Measurements from ENCODE around the gene EPHA2. TPM values are rescaled to one million over a fixed set of nuclear protein-coding genes. Genes with fewer than 3 reads are reported as not detected.

EPHA2 gene
- total and polyA plus RNA-seq, 2 experiments from 2014 or later, result 9.8 to 26.2 TPM

DNA sequence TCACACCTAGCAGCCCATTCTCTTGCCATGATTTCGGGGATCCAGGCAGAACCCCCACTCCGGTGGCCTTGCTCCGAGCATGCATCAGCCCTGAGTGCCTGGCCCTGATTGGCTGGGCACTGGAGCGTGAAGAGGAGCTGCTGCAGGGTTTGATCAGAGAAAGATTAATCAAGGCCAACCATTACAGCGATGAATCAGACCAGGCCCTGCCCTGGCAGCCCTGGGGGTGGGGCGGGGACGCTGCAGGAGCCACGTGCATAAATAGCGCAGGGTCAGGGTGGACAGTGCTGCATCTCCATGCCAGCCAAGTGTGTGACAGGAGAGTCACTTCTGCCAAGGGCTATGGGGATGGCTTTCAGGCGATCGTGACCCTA is 79.0 kb downstream of the EPHA2 start:
- H3K4me1 ChIP-seq (ENCODE audit: low read depth), result no peaks in the 10 kb centered on the region
- H3K27ac ChIP-seq, result no peak overlapping the region
- H3K27me3 ChIP-seq, result peaks cover 3% of the 10 kb centered on the region
- TF ChIP-seq CTCF (IDR thresholded peaks at IDR 0.05; ENCODE audit: low read depth, low read length), result no peak
- no peak overlapping the region for H3K4me3 ChIP-seq
- no peaks in the 10 kb centered on the region for H3K9me3 ChIP-seq (ENCODE audit: low read depth)
- DNase-seq (ENCODE audit: low read depth in 1 of 2, low spot score in 1 of 2), result no peak
- H3K36me3 ChIP-seq, result no peaks in the 10 kb centered on the region

GRCh38 chr1:16076031-16076864 is 79.6 kb downstream of the EPHA2 start:
- H3K36me3 ChIP-seq, result no peaks in the 10 kb centered on the region
- no peak for TF ChIP-seq CTCF (IDR thresholded peaks at IDR 0.05; ENCODE audit: low read depth, low read length)
- no peak overlapping the region for H3K4me3 ChIP-seq
- peak in 1 of 2 donors; percentile 85 for DNase-seq (ENCODE audit: low read depth in 1 of 2, low spot score in 1 of 2)
- H3K4me1 ChIP-seq (ENCODE audit: low read depth), result no peaks in the 10 kb centered on the region
- H3K9me3 ChIP-seq (ENCODE audit: low read depth), result no peaks in the 10 kb centered on the region
- no peak overlapping the region for H3K27ac ChIP-seq
- peaks cover 3% of the 10 kb centered on the region for H3K27me3 ChIP-seq

DNA sequence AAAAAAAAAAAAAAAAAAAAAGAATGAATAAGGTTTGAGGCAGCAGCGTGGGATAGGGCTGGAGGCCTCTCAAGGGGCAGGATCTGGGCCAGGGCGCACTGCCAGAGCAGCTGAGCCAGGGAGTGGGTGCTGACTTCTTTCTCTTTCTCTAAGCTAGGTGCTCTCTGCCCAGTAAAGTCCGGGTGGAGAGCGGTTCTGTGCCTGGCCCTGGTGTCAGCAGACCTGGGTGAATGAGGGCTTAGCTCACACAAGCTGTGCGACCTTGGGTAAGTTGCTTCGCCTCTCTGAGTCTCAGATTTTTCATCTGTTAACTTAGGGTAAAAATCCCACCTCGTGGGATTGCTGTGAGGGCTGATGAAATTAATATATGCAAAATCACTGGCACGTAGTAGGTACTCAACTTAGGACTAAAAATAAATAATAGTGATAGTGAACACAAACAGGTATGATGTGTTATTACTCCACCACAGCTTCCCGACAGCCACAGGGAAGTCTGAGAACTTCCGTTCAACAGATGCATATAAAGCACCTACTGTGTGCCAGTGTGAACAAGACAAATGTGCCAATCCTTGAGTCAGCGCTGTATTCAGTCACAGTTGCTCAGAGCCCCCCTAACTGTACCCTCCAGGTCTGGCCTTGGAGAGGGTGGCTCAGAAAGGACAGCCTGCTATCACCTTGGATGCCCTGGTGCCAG is 80.4 kb downstream of the EPHA2 start:
- no peaks in the 10 kb centered on the region for H3K9me3 ChIP-seq (ENCODE audit: low read depth)
- no peak overlapping the region for H3K27ac ChIP-seq
- no peak for TF ChIP-seq CTCF (IDR thresholded peaks at IDR 0.05; ENCODE audit: low read depth, low read length)
- no peaks in the 10 kb centered on the region for H3K4me1 ChIP-seq (ENCODE audit: low read depth)
- H3K27me3 ChIP-seq, result peaks cover 3% of the 10 kb centered on the region
- H3K36me3 ChIP-seq, result no peaks in the 10 kb centered on the region
- H3K4me3 ChIP-seq, result no peak overlapping the region
- DNase-seq (ENCODE audit: low read depth in 1 of 2, low spot score in 1 of 2), result peak in 1 of 2 donors; percentile 87

Other genes with a start within 250 kb of the EPHA2 start
- gene ZBTB17, start 180.0 kb downstream of the EPHA2 start, total RNA-seq, result 48.8 and 64.0 TPM in 2 replicates
- gene ZBTB17, start 180.0 kb downstream of the EPHA2 start, polyA plus RNA-seq, result 47.1 and 61.6 TPM in 2 replicates
- gene SRARP, start 151.8 kb downstream of the EPHA2 start, total RNA-seq, result 0.12 TPM in 1 of 2 replicates, not detected in the other
- not detected in 2 replicates for gene SRARP, start 151.8 kb downstream of the EPHA2 start, polyA plus RNA-seq
- 509 and 744 TPM in 2 replicates for gene HSPB7, start 138.0 kb downstream of the EPHA2 start, total RNA-seq
- 1,782 and 2,165 TPM in 2 replicates for gene HSPB7, start 138.0 kb downstream of the EPHA2 start, polyA plus RNA-seq
- 5.8 and 16.3 TPM in 2 replicates for gene CLCNKA, start 134.0 kb downstream of the EPHA2 start, total RNA-seq
- 12.8 and 25.5 TPM in 2 replicates for gene CLCNKA, start 134.0 kb downstream of the EPHA2 start, polyA plus RNA-seq
- gene CLCNKB, start 112.3 kb downstream of the EPHA2 start, total RNA-seq, result 19.0 and 55.6 TPM in 2 replicates
- gene CLCNKB, start 112.3 kb downstream of the EPHA2 start, polyA plus RNA-seq, result 24.8 and 84.3 TPM in 2 replicates
- gene FAM131C, start 82.4 kb downstream of the EPHA2 start, total RNA-seq, result 6.0 and 10.9 TPM in 2 replicates
- gene FAM131C, start 82.4 kb downstream of the EPHA2 start, polyA plus RNA-seq, result 10.4 and 21.3 TPM in 2 replicates
- gene ARHGEF19, start 56.6 kb upstream of the EPHA2 start, total RNA-seq, result 3.5 and 4.0 TPM in 2 replicates
- 6.7 and 11.6 TPM in 2 replicates for gene ARHGEF19, start 56.6 kb upstream of the EPHA2 start, polyA plus RNA-seq
- 20.5 and 26.5 TPM in 2 replicates for gene CPLANE2, start 81.1 kb upstream of the EPHA2 start, total RNA-seq
- gene CPLANE2, start 81.1 kb upstream of the EPHA2 start, polyA plus RNA-seq, result 7.2 and 9.1 TPM in 2 replicates
- 28.6 and 34.7 TPM in 2 replicates for gene FBXO42, start 196.4 kb upstream of the EPHA2 start, total RNA-seq
- gene FBXO42, start 196.4 kb upstream of the EPHA2 start, polyA plus RNA-seq, result 37.7 and 40.8 TPM in 2 replicates
- 75.9 and 81.7 TPM in 2 replicates for gene SZRD1, start 211.2 kb upstream of the EPHA2 start, total RNA-seq
- 53.1 and 58.5 TPM in 2 replicates for gene SZRD1, start 211.2 kb upstream of the EPHA2 start, polyA plus RNA-seq

All from cardiac muscle cell (in vitro differentiated cells and primary cell).